PFSK-1 (cell line): ENCODE data around the gene CTNNA3.

ENCODE experiments used
- FOXP2 ChIP-seq: optimal IDR thresholded peaks from 2 replicates; pipeline ENCODE3; 2011; ENCODE audit warnings: borderline replicate concordance, control low read depth, inconsistent platforms; ENCODE audit not compliant: insufficient read depth; ENCODE audit errors: extremely low read length, extremely low read depth
- POLR2AphosphoS5 ChIP-seq: IDR thresholded peaks from 2 replicates; pipeline ENCODE4 v1.6.1; 2012; ENCODE audit warnings: low read depth, mild to moderate bottlenecking, control low read depth, low read length, moderate library complexity
- REST ChIP-seq, 2 experiments: IDR thresholded peaks; 2 replicates each; pipeline versions ENCODE4 v1.6.1 to v1.8.0; 2011 to 2012; ENCODE audit warnings: low read depth in 2 of 2, low read length in 2 of 2, control low read depth in 1 of 2, inconsistent platforms in 1 of 2, mild to moderate bottlenecking in 1 of 2, moderate library complexity in 1 of 2; ENCODE audit not compliant: insufficient read depth in 1 of 2
- SIN3A ChIP-seq: IDR thresholded peaks from 2 replicates; pipeline ENCODE4 v1.6.1; 2012; ENCODE audit warnings: mild to moderate bottlenecking, low read length, moderate library complexity, borderline replicate concordance; ENCODE audit not compliant: insufficient read depth
- TAF1 ChIP-seq: IDR thresholded peaks from 2 replicates; pipeline ENCODE4 v1.6.1; 2012; ENCODE audit warnings: low read length, control low read depth, borderline replicate concordance; ENCODE audit not compliant: insufficient read depth

CTNNA3 gene

GRCh38 chr10:66695046-66695445 is 1000.9 kb downstream of the CTNNA3 start:
- no peak for TF ChIP-seq SIN3A

GRCh38 chr10:66684581-66684980 is 1011.4 kb downstream of the CTNNA3 start:
- no peak for TF ChIP-seq TAF1
- TF ChIP-seq FOXP2: no peak
- TF ChIP-seq SIN3A: no peak
- no peak for TF ChIP-seq POLR2AphosphoS5
- TF ChIP-seq REST (IDR thresholded peaks at IDR 0.05; ENCODE audit: insufficient read depth in 1 of 2, low read depth in 2 of 2, low read length in 2 of 2): no peak

- TF ChIP-seq SIN3A (no peak), POLR2AphosphoS5 (no peak), TAF1 (no peak), REST (IDR thresholded peaks at IDR 0.05; ENCODE audit: insufficient read depth in 1 of 2, low read depth in 2 of 2, low read length in 2 of 2) (no peak), FOXP2 (no peak)
These were observed 1015.1 kb downstream of the CTNNA3 start for GRCh38 chr10:66680886-66681285.

DNA sequence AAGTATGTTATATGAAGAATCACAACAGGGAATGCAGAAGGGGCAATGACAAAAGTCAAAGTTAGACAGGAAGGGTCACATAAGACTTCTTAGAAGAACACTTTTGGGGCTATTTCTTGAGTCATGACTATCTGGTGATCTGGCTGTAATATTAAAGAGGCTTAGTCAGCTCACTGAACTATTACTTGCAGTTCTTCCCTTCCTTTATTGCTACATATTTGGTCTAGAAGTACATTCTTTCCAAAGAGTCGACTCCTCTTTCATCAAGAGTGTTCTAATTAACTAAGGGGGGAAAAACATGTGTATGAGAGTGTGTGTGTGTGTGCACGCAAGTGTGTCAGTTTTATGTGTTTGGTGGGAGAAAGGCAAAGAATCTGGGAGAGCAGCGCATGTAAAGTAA is 1017.5 kb downstream of the CTNNA3 start:
- no peak for TF ChIP-seq TAF1
- TF ChIP-seq REST (IDR thresholded peaks at IDR 0.05; ENCODE audit: insufficient read depth in 1 of 2, low read depth in 2 of 2, low read length in 2 of 2): no peak

- no peak for TF ChIP-seq TAF1
- TF ChIP-seq REST (IDR thresholded peaks at IDR 0.05; ENCODE audit: insufficient read depth in 1 of 2, low read depth in 2 of 2, low read length in 2 of 2): no peak
- TF ChIP-seq POLR2AphosphoS5: no peak
- TF ChIP-seq SIN3A: no peak
These were observed 1022.9 kb downstream of the CTNNA3 start for GRCh38 chr10:66673071-66673470.

DNA sequence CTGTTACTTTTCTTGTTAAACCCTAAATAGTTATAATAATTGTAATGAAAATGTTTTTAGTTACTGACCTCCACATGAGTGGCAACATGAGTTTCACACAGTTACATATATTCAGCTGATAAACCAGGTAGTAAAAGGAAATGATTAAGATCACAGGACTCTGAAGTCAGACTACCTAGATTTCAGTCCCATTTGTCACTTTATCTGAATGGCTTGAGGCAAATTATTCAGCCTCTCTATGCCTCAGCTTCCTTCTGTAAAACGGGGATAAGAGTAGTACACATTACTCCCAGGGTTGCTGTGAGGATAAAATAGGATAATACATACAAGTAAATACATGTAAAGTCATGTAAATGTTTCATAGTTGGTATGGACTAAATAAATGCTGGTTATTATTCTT is 1024.4 kb downstream of the CTNNA3 start:
- TF ChIP-seq TAF1 (no peak), FOXP2 (no peak), REST (IDR thresholded peaks at IDR 0.05; ENCODE audit: insufficient read depth in 1 of 2, low read depth in 2 of 2, low read length in 2 of 2) (no peak), SIN3A (no peak), POLR2AphosphoS5 (no peak)
